ENCODE data around the gene NCK2. TPM values are rescaled to one million over a fixed set of nuclear protein-coding genes. Genes with fewer than 3 reads are reported as not detected.

NCK2 gene
- polyA plus RNA-seq, 5 donors, result 60.4 to 97.6 (median 75.0) TPM

- DNase-seq, result no peak
Measured at GRCh38 chr2:105808423-105809096, 63.8 kb downstream of the NCK2 start.

- no peak for DNase-seq
Measured at GRCh38 chr2:105809097-105809473, 64.4 kb downstream of the NCK2 start.

GRCh38 chr2:105809723-105810122, 65.0 kb downstream of the NCK2 start:
- DNase-seq, result no peak

GRCh38 chr2:105812180-105813044, 67.7 kb downstream of the NCK2 start:
- DNase-seq, result peak; percentile 43 to 48

- no peak for DNase-seq
Measured at GRCh38 chr2:105813045-105813315, 68.3 kb downstream of the NCK2 start.

GRCh38 chr2:105813405-105813804, 68.7 kb downstream of the NCK2 start:
- no peak for DNase-seq

- DNase-seq, result no peak
Measured at GRCh38 chr2:105814291-105814940, 69.7 kb downstream of the NCK2 start.

- no peak for DNase-seq
Measured at GRCh38 chr2:105815401-105815800, 70.7 kb downstream of the NCK2 start.

GRCh38 chr2:105820151-105820550, 75.4 kb downstream of the NCK2 start:
- no peak for DNase-seq

- no peak for DNase-seq
Measured at GRCh38 chr2:105820691-105821090, 76.0 kb downstream of the NCK2 start.

GRCh38 chr2:105821428-105822125, 76.9 kb downstream of the NCK2 start:
- DNase-seq, result no peak

- no peak for DNase-seq
Measured at GRCh38 chr2:105822186-105822585, 77.5 kb downstream of the NCK2 start.

- no peak for DNase-seq
Measured at GRCh38 chr2:105824446-105824845, 79.7 kb downstream of the NCK2 start.

GRCh38 chr2:105827351-105828096, 82.8 kb downstream of the NCK2 start:
- DNase-seq, result no peak

GRCh38 chr2:105828558-105828957, 83.8 kb downstream of the NCK2 start:
- no peak for DNase-seq

- no peak for DNase-seq
Measured at GRCh38 chr2:105834931-105835330, 90.2 kb downstream of the NCK2 start.

- DNase-seq, result no peak
Measured at GRCh38 chr2:105836341-105836740, 91.6 kb downstream of the NCK2 start.

- no peak for DNase-seq
Measured at GRCh38 chr2:105836840-105837692, 92.4 kb downstream of the NCK2 start.

- no peak for DNase-seq
Measured at GRCh38 chr2:105839793-105840192, 95.1 kb downstream of the NCK2 start.

- DNase-seq, result no peak
Measured at GRCh38 chr2:105840933-105841332, 96.2 kb downstream of the NCK2 start.

- no peak for DNase-seq
Measured at GRCh38 chr2:105841551-105841950, 96.8 kb downstream of the NCK2 start.
